Forelimb muscle (tissue), 1 donor: ENCODE results near the gene RNF183. TPM values are rescaled to one million over a fixed set of nuclear protein-coding genes. Genes with fewer than 3 reads are reported as not detected.

Source experiments
- DNase-seq: peaks from one replicate; pipeline ENCODE4 v3.0.0-alpha.2; 2013; ENCODE audit warnings: low read depth
- polyA plus RNA-seq: library from polyadenylated mRNA; unstranded; fragments of 120-200 nt; gene quantifications from one replicate; pipeline ENCODE4 v1.2.1, GENCODE V29; 2013; ENCODE audit not compliant: insufficient read length

RNF183 gene, protein sequence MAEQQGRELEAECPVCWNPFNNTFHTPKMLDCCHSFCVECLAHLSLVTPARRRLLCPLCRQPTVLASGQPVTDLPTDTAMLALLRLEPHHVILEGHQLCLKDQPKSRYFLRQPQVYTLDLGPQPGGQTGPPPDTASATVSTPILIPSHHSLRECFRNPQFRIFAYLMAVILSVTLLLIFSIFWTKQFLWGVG
- not detected for polyA plus RNA-seq

DNA sequence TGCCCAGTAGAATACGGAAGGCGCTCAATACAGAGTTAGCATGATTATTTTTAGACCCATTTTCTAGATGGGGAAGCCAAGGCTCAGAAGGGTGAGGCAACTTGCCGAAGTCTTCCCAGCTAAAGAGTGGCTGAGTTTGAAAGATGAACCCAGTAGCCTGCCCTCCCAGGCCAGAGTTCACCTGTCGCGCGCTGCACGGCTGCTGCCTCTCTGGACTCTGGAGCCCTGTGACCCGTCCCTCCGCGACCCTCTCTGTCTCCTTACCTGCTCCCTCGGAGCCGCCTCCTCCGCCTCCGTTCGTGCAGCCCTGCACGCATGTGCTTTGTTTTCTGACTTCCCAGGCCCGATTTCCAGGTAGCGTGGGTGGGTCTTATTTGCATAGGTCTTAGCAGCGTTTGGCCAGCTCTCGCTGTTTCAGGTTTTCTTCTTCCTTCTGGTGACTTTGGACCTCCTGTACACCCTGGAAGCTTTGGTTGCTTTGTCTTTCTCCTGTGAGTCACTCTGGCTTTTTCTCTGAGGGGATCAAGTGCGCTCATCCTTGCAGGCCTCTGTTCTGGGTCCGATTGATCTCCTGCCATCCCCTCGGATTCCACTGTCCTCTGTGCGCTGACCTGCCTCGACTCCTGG lies at the start of gene RNF183:
Gene RNF183 (minus strand): TSS at position 585 of the 627 bp plus-strand sequence. CDS start 5,192 bp downstream, outside the sequence.
- DNase-seq: no peak

DNA sequence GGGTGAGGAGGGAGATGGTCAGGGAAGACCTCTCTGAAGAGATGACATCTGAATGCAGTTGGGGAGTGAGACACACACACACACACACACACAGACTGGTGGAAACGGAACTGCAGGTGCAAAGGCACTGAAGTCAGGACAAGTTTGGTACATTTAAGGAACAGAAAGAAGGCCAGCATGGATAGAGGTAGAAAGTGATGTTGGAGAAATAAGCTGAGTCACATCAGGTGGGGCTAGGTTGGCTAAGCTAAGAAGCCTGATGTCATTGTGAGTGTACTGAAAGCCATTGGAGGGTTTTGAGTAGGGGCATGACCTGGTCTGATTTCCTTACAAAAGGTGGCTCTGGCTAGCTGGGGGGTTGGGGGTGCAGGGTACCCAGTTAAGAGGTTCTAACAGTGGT lies 49.2 kb upstream of the RNF183 start:
- no peak for DNase-seq

DNA sequence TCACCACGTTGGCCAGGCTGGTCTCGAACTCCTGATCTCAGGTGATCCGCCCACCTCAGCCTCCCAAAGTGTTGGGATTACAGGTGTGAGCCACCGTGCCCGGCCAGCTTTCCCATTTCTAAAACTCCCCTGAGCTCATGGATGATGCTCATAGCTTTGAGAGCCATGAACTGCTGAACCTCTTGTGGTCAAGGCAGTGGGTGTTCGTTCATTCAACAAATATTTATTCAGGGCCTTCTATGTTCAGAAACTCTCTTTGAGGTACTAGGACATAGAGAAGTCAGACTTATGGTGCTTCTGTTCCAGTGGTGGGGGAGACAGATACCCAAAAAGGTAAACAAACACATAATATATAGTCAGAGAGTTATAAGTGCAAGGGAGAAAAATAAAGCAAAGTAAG lies 48.8 kb upstream of the RNF183 start:
- DNase-seq: no peak

DNA sequence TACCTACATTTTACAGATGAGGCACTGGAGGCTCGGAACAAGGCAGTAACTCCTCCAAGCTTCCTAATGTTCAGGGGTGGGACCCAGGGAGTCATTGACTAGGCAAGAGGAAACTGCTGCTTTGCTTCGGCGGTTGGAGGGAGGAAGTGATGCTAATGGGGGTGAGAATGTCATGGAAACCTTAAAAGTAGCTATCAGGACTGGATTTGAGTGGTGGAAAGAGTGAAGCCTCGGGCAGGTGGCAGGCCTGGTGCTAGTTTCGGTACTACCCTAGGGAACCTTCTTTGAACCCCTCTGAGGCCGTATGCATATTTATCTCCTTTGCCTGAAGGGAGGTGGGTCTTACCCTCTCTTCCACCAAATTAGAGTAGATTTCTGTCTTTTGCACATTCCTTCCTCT lies 47.8 kb upstream of the RNF183 start:
- no peak for DNase-seq

DNA sequence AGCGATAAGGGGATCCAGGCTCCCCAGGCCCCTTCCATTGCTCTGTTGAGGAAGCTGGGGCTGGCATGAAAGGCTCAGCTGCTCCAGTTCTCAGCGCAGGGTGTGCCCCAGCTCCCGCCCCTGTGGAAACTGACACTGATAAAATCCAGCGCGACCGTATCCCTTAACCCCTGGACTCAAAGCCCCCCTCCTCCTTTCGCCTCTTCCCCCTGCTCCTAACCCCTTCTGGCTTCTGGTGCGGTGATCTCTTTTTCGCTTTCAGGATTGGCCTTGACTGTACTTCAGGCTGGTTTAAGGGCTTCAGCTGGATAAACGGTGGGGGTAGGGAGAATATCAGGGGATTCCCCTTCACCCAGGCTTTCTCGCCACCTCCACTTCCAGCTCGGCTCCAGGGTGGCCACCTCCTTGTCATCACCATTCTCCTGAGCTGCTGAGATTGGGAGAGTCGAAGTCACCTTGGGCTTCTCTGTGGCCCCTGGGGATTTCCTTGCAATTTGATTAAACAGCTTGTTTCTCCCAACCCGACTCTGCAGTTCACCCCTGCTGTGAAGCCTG lies 47.0 kb upstream of the RNF183 start:
- no peak for DNase-seq

DNA sequence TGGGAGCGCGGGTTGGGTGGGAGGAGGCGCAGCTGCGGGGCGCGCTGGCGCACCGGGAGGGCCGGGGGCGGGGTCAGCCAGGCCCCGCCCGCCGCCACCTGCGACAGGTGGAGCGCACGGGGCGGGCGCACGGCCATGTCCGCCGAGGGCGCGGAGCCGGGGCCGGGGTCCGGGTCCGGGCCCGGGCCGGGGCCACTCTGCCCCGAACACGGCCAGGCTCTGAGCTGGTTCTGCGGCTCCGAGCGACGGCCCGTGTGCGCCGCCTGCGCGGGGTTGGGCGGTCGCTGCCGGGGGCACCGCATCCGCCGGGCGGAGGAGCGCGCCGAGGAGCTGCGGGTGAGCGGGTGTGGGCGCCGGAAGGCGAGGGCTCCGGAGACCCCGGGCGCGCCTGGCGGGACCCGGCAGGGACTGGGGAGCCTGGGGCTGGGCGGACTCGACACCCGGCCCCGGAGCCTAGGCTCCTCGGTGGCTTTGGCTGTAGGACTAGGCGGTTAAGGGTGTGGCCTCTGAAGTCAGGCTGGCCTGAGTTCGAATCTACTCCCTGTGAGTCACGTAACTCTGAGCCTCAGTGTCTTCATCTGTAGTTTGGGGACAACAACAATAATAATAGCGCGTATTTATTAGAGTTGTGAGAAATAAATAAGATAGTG lies 46.4 kb upstream of the RNF183 start, which contains the start of gene BSPRY:
Gene BSPRY (plus strand): TSS at position 97 of the 650 bp plus-strand sequence. CDS start 39 bp downstream, at position 136.
- no peak for DNase-seq

DNA sequence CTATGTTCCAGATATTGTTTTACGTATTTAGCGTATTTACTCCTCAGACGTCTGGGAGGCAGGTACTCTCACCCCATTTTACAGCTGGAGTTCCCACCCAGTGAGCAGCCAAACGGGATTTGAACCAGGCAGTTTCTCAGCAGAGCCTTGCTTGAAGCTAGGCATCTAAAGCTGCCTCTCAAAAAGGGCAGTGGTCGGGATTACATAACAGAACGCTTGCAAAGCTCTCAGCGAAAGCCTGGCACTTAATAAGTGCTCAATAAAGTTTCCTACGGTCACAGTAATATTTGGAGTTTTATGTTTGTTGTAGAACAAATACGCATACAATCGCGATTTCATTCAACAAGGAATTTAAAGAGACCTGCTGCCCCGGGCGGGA lies 45.9 kb upstream of the RNF183 start:
- DNase-seq: no peak

DNA sequence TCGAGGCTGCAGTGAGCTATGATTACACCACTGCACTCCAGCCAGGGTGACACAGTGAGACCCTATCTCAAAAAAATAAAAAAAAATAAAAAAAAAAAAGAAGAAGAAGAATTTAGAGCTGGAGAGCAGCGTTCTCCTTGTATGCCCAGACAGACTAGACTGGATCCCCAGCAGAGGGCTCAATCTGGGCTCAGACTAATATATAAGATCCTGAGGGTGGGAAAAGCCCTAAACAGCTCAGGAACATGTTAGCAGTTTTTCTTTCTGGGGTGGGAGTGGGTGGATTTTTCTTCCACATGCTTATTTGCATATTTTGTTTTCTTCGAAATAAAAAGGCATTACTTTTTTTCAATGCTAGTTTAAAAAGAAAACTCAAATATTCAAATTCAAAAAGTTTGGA lies 45.3 kb upstream of the RNF183 start:
- DNase-seq: no peak

DNA sequence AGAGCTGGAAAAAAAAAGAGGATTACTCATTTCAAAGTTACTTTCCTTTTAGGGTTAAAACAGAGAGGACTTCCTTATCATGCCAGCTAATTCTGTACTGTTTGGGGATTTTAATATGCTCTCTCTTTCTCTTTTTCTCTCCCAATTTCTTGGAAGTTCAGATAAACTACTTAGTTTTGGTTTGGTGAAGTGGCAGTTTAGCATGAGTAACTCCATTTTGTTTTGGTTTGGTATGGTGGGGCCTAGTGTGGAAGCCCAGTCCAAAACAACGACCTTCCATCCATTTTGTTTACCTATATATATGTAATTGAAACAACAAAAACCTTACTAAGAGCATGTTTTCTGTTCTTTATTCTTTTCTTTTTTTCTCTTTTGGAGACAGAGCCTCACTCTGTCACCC lies 42.5 kb upstream of the RNF183 start:
- no peak for DNase-seq

DNA sequence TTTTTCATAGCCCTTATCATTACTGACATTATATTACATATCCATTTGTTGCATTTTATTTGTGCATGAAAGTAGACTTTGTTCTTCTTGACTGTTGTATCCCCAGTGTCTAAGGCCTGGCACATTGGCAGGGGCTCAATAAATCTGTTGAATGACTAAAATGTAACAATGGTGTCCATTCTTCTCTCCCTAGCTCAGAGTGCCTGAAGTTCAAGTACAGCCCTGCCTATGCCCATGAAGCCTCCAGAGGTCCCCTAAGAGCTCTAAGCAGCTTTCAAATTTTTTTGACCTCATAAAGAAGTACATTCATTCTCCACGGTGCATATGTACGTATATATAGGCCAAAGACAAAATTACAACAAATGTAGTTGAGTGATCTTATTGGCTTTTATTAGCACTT lies 42.0 kb upstream of the RNF183 start:
- DNase-seq: no peak

DNA sequence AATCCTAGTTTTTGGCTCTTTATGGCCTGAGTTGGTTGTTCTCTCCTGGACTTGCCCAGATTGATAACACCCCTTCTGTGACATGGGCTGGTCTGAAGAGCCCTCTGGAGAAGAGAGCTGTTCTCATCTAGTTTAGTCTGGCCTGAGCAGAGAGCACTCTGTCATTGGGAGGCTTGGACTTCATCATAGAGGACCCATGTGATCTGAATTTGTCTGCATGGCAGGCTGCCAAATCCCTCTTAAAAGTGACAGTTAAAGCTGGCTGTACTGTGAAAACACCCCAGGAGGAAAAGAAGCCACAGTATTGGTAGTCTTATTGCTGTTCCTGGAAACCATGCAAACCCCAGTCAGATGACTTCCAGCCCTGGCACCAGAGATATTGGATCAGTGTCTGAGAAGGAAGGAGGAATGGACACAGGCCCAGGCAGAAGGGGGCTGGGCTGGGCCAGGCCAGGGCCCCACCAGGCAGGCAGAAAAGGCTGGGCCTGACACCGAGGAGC lies 40.6 kb upstream of the RNF183 start:
- no peak for DNase-seq

DNA sequence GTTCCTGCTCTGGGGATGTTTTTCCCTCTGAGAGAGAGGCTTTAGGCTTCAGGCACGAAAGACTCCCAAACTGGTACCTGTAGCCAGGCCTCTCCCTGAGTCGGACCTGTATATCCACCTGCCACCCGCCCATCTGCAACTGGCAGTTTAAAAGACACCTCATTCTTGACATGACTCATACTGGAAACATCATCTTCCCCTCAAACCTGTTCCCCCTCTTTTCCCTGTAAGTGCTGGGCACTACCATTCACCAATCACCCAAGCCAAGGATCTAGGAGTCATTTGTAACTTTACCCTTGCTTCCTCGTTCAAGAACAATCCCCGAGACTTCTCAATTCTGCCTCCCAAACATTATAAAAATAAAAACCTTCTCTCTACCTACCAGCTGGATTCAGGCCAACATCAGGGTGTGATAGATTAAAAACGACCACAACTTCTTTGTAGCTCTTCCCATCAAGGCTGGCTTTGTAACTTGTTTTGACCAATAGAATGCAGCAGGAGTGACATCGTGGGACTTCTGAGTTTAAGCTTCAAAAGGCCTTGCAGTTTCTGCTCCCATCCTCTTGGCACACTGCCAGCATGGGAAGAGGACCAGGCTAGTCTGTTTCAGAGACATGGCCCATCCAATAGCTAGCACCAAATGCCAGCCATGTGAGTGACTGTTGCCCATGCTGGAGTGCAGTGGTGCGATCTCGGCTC lies 38.7 kb upstream of the RNF183 start:
- DNase-seq: no peak

DNA sequence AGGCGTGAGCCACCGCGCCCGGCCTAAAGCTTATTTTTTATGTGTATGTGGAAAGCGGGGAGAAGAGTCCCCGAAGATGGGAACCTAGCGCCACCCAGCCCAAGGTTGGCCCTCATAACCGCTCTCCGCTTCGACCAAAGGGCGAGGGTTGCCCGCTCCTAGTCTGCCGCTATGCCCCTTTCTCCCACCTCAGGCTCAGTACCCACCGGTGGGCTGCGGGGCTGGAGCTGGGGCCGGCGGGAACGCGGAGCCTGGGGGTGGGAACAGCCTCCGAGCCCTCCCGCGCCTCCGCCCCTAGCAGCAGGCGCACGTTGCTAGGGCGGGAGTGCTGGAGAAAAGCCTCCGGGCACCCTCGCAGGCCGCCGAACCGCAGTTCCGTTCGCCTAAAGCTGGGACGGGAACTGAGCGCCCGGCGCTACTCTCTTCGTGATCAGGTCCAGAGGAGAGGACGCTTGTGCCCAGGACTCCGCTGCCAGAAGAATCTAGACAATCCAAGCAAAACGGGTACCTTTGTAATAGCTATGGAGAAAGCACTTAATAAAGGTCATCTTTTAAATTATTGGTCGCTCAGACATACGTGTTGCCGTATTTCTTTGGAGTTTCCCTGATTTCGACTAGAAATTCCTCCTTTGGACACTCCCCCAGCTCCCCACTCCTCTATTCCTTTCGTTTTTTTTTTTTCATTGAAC lies 37.0 kb upstream of the RNF183 start, which contains the start of gene WDR31:
Gene WDR31 (minus strand): TSS at position 265 of the 689 bp plus-strand sequence. CDS start 8,253 bp downstream, outside the sequence.
- DNase-seq: peak; percentile 60

DNA sequence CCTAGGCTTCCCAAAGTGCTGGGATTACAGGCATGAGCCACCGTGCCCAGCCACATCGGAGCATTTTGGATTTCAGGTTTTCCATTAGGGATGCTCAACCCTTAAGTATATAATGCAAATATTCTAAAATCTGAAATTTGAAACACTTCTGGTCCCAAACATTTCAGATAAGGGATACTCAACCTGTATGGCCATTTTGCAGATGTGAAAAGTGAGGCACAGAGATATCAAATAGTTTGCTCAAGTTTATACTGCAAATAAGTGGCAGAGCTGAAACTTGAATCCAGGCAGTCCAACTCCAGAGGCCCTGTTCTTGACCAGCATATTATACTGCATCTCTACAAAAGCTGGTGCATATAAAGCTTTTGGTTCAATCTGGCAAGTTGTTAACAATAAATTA lies 34.5 kb upstream of the RNF183 start:
- DNase-seq: no peak

DNA sequence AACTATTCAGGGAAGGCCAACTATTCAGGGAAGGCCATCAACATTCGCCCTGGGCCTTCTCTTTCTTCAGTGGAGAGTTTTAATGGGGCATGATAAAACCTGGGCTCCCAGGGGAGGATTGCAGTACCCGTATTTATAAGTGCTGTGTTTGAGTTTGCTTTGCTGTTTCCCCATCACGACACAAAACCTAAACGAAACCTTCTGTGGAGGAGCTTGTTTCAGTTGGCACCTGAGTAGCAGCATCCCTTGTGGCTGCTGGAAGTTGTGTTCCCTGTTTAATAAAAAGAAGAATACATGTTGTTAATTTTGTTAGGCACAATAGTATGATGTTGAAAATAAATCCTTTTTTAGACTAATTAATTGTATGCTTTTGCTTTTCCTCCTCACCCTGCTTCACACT lies 28.6 kb upstream of the RNF183 start:
- DNase-seq: no peak

DNA sequence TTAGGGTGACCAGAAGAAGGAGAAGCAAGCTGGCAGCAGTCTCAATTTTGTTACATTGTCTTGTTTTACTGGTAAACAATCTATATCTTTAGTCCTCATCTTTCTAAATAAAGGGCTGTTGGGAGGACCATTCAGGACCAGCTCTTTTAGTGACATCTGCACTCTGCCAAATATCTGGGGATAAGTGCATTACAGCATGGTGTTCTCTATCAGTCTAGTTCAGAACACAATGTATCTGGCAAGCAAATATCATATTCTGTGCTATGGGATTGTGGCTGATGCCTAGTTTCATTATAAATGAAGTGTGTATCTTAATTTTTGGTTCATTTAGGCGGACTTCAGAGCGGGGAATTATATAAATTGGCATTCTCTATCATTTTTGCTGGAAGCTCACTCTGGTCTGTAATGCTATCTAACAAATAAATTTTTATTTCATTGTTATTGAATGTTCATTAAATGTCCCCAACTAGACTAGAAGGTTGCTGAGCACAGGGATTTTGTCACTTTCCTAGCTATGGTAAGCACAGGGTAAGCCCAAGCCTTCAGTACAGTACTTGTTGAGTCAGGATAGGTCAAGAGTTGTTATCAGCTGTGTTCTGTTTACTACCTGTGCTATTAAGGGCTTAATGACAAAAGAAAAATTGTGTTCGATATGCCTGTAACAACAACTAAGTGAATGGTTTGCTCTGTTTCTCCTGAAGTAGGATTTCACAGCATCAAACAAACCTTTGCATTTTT lies 25.0 kb upstream of the RNF183 start:
- DNase-seq: no peak

DNA sequence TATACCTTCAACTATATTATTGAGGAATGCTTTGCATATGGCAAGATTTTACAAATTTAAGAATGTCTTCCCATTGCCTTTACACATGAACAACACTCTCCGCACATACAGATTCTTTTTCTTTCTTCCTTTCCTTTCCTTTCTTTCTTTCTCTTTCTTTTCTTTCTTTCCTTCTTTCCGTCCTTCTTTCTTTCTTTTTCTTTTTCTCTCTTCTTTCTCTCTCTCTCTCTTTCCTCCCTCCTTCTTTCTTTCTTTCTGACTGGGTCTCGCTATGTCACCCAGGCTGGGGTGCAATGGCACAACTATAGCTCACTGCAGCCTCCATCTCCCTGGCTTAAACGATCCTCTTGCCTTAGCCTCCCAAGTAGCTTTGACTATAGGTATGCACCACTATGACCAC lies 23.1 kb upstream of the RNF183 start:
- no peak for DNase-seq

DNA sequence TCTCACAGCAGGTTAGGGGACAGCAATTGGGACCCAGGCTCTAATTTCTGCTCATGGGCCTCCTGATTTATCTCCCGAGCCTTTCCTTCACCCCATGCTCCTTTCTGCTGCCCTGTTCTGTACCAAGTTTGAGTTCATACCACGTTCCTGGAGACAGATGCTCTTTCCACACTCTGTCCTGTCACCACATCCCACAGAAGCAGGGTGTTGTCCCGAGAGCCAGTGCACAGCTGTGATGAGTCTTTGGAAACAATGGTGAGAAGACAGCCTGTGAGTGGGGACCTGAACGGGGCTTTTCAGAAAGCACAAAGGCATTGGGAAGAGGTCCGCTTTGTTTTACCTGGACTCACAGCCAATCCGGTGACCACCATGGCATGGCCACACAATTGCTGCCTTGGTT lies 19.5 kb upstream of the RNF183 start:
- no peak for DNase-seq

DNA sequence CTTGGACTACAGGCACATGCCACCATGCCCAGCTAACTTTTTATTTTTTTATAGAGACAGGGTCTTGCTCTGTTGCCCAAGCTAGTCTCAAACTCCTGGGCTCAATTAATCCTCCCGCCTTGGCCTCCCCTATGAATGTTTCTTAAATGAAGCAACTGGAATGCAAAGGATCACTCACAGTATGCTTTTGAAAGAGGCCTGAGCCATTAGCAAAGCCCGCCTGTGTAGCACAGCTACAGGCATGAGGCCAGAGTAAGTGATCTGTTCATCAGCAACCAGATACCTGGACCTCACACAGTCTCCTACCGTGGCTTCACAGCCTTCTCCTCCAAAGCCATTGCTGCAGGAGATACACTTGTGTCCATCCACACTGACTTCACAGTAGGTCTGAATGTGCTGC lies 16.9 kb upstream of the RNF183 start:
- no peak for DNase-seq

DNA sequence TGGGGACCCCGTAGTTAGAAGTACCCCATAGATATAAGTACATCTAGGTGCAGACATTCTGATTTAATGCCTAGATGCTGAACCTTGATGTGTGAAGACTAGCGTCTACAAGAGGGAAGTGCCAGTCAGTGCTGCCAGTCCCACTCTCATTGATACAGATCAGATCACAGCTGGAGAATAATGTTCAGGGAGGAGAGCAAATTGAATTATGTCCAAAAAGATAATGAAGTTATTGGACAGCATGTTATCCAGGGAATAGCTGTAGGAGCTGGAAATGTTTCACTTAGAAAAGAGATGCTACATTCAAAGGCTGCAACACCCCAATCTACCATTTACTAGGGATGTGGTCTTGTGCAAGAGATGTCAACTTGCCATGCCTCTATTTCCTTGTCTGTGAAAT lies 15.9 kb upstream of the RNF183 start:
- DNase-seq: no peak

DNA sequence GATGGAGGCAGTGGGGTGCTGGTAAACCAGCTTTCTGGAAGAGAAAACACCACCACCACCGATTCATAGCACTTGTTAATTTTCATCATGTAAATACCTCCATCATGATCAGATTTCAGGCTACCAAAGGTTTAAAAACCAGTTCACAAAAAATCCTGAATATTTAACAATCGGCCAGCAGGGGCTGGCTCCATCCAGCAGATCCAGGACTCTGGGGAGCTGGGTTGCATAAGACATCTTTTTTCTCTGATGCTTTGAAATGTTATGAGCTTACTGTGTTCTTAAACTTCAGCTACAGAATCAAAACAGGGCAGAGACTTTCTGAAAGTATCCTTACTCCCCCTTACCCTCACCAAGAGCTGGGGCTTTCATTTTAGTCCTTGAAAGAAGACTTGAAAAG lies 14.6 kb upstream of the RNF183 start:
- no peak for DNase-seq
